A549 (cell line): Measurements from ENCODE around the gene SLC9A2. TPM values are rescaled to one million over a fixed set of nuclear protein-coding genes. Genes with fewer than 3 reads are reported as not detected.

ENCODE experiments used
- ATAC-seq, 2 experiments: fragments of 200-7000 bp in 1 of 2; fragments of >200 bp in 1 of 2; cut with Nextera tagmentation in 1 of 2; cut with Tn5 transposase in 1 of 2; 3 replicates each; pipeline versions ENCODE4 v1.8.0 to v1.9.1; 2018 to 2020; ENCODE audit warnings: mild to moderate bottlenecking in 1 of 2, moderate library complexity in 1 of 2
- CTCF ChIA-PET: fragments of 300-600 bp; sonication (Branson Sonifier 250); formaldehyde crosslinking; extraction: SDS; loops from one replicate; lab custom pipeline; 2021; ENCODE audit warnings: antibody characterized with exemption, inconsistent platforms; lab: Yijun Ruan, JAX
- POLR2A ChIA-PET: fragments of 350-600 bp; formaldehyde crosslinking; extraction: SDS; loops from one replicate; lab custom pipeline; 2021; ENCODE audit warnings: antibody characterized with exemption, inconsistent platforms; lab: Yijun Ruan, JAX
- DNase-seq, 2 experiments: peaks; one replicate each; pipeline versions ENCODE4 v3.0.0 to v3.0.0-alpha.2; 2011 to 2016; ENCODE audit warnings: low read depth in 1 of 2, low spot score in 1 of 2
- FAIRE-seq: peaks from 2 replicates; lab custom pipeline; 2011; peaks lifted over from hg19 to GRCh38; lab: Jason Lieb, UNC
- H3K27ac ChIP-seq, 2 experiments: fragments of >200 bp; sonication (Bioruptor Twin); formaldehyde crosslinking; 3 replicates each; pipeline ENCODE4 v1.5.1; 2016 to 2017
- H3K4me1 ChIP-seq: fragments of >200 bp; sonication (Bioruptor Twin); formaldehyde crosslinking; 3 replicates; pipeline ENCODE4 v1.6.1; 2016
- H3K4me2 ChIP-seq: fragments of >200 bp; sonication (Bioruptor Twin); formaldehyde crosslinking; 3 replicates; pipeline ENCODE4 v1.6.1; 2016
- H3K4me3 ChIP-seq: fragments of >200 bp; sonication (Bioruptor Twin); formaldehyde crosslinking; 3 replicates; pipeline ENCODE4 v1.5.1; 2016
- H3K9me3 ChIP-seq: fragments of >200 bp; sonication (Bioruptor Twin); formaldehyde crosslinking; 3 replicates; pipeline ENCODE4 v1.6.1; 2016
- ATOH8 ChIP-seq: fragments of 250-450 bp; sonication (Bioruptor Pico); IDR thresholded peaks from 2 replicates; pipeline ENCODE4 v1.5.0; 2020; ENCODE audit warnings: low read depth, mild to moderate bottlenecking, moderate library complexity
- BHLHE40 ChIP-seq: IDR thresholded peaks from 2 replicates; pipeline ENCODE4 v1.6.1; 2012; ENCODE audit warnings: low read depth, low read length, inconsistent platforms
- CBX2 ChIP-seq: fragments of 200-600 bp; sonication (generic); IDR thresholded peaks from 2 replicates; pipeline ENCODE4 v1.6.1; 2016; ENCODE audit warnings: low read depth, mild to moderate bottlenecking, borderline replicate concordance
- CBX8 ChIP-seq: fragments of 200-600 bp; sonication (generic); IDR thresholded peaks from 2 replicates; pipeline ENCODE4 v1.6.1; 2016
- CEBPB ChIP-seq, 2 experiments: fragments of >200 bp in 1 of 2; sonication (Bioruptor Twin) in 1 of 2; formaldehyde crosslinking in 1 of 2; IDR thresholded peaks; 2 replicates each; pipeline ENCODE4 v1.6.1; 2012 to 2016
- CHD2 ChIP-seq: fragments of 150-350 bp; IDR thresholded peaks from 2 replicates; pipeline ENCODE4 v1.6.1; 2014; ENCODE audit warnings: low read length; ENCODE audit not compliant: partially characterized antibody
- CTCF ChIP-seq: fragments of >200 bp; sonication (Bioruptor Twin); formaldehyde crosslinking; IDR thresholded peaks from 3 replicates; pipeline ENCODE4 v1.5.1; 2016
- EHF ChIP-seq: fragments of 250-450 bp; sonication (Bioruptor Pico); IDR thresholded peaks from 2 replicates; pipeline ENCODE4 v1.5.0; 2020; ENCODE audit warnings: mild to moderate bottlenecking
- EHMT2 ChIP-seq: fragments of 200-600 bp; sonication (generic); IDR thresholded peaks from 2 replicates; pipeline ENCODE4 v1.6.1; 2016; ENCODE audit warnings: antibody characterized with exemption, low read depth, mild to moderate bottlenecking, moderate library complexity
- EP300 ChIP-seq, 2 experiments: fragments of >200 bp; sonication (Bioruptor Twin); formaldehyde crosslinking; IDR thresholded peaks; 2 replicates in 1 of 2; 3 replicates in 1 of 2; pipeline ENCODE4 v1.6.1; 2016 to 2017
- ESRRA ChIP-seq: fragments of 150-350 bp; IDR thresholded peaks from 2 replicates; pipeline ENCODE4 v1.6.1; 2014; ENCODE audit warnings: mild to moderate bottlenecking, low read length, borderline replicate concordance
- FOSB ChIP-seq: fragments of 250-450 bp; sonication (Bioruptor Pico); IDR thresholded peaks from 2 replicates; pipeline ENCODE4 v1.5.0; 2020; ENCODE audit warnings: mild to moderate bottlenecking, moderate library complexity
- GATA3 ChIP-seq: IDR thresholded peaks from 2 replicates; pipeline ENCODE4 v1.6.1; 2012; ENCODE audit warnings: borderline replicate concordance
- HES2 ChIP-seq: fragments of >200 bp; sonication (Bioruptor Twin); formaldehyde crosslinking; IDR thresholded peaks from 2 replicates; pipeline ENCODE4 v1.6.1; 2016
- HEYL ChIP-seq: fragments of 250-450 bp; sonication (Bioruptor Pico); IDR thresholded peaks from 2 replicates; pipeline ENCODE4 v1.8.0; 2021; ENCODE audit warnings: mild to moderate bottlenecking, moderate library complexity
- HOXA7 ChIP-seq: fragments of 250-450 bp; sonication (Bioruptor Pico); IDR thresholded peaks from 2 replicates; pipeline ENCODE4 v1.5.0; 2020; ENCODE audit warnings: mild to moderate bottlenecking, moderate library complexity
- HOXB13 ChIP-seq: fragments of 250-450 bp; sonication (Bioruptor Pico); IDR thresholded peaks from 2 replicates; pipeline ENCODE4 v1.5.0; 2020; ENCODE audit warnings: low read depth, mild to moderate bottlenecking, moderate library complexity
- JUN ChIP-seq, 2 experiments: fragments of >200 bp; sonication (Bioruptor Twin); formaldehyde crosslinking; IDR thresholded peaks; 2 replicates in 1 of 2; 3 replicates in 1 of 2; pipeline ENCODE4 v1.6.1; 2016 to 2017
- JUNB ChIP-seq: fragments of >200 bp; sonication (Bioruptor Twin); formaldehyde crosslinking; IDR thresholded peaks from 2 replicates; pipeline ENCODE4 v1.6.1; 2016
- MAX ChIP-seq: IDR thresholded peaks from 2 replicates; pipeline ENCODE4 v1.6.1; 2012
- NPAS2 ChIP-seq: fragments of 250-450 bp; sonication (Bioruptor Pico); IDR thresholded peaks from 2 replicates; pipeline ENCODE4 v1.8.0; 2022; ENCODE audit warnings: mild to moderate bottlenecking, moderate library complexity, borderline replicate concordance
- PBX3 ChIP-seq: IDR thresholded peaks from 2 replicates; pipeline ENCODE4 v1.6.1; 2012
- RAD21 ChIP-seq, 2 experiments: fragments of >200 bp in 1 of 2; sonication (Bioruptor Twin) in 1 of 2; formaldehyde crosslinking in 1 of 2; IDR thresholded peaks in 1 of 2; conservative IDR thresholded peaks in 1 of 2; 2 replicates in 1 of 2; 3 replicates in 1 of 2; pipeline ENCODE4 v1.6.1; 2012 to 2018; ENCODE audit warnings: inconsistent platforms in 1 of 2
- RARB ChIP-seq: fragments of 250-450 bp; sonication (Bioruptor Pico); IDR thresholded peaks from 2 replicates; pipeline ENCODE4 v1.8.0; 2021; ENCODE audit warnings: mild to moderate bottlenecking, moderate library complexity
- RCOR1 ChIP-seq: fragments of 150-350 bp; IDR thresholded peaks from 2 replicates; pipeline ENCODE4 v1.6.1; 2014; ENCODE audit warnings: antibody characterized with exemption, low read length, low read depth
- RFX5 ChIP-seq: fragments of 450-650 bp; IDR thresholded peaks from 2 replicates; pipeline ENCODE4 v1.7.1; 2014; ENCODE audit warnings: antibody characterized with exemption, mild to moderate bottlenecking, moderate library complexity
- RNF2 ChIP-seq: fragments of 200-600 bp; sonication (generic); IDR thresholded peaks from 2 replicates; pipeline ENCODE4 v1.6.1; 2016; ENCODE audit warnings: low read depth, mild to moderate bottlenecking, antibody characterized with exemption, moderate library complexity, borderline replicate concordance
- SMC3 ChIP-seq: fragments of >200 bp; sonication (Bioruptor Twin); formaldehyde crosslinking; IDR thresholded peaks from 3 replicates; pipeline ENCODE4 v1.6.1; 2018; ENCODE audit warnings: inconsistent platforms
- TFCP2L1 ChIP-seq: fragments of 250-450 bp; sonication (Bioruptor Pico); IDR thresholded peaks from 2 replicates; pipeline ENCODE4 v1.5.0; 2021; ENCODE audit warnings: mild to moderate bottlenecking
- TP53 ChIP-seq: fragments of 250-450 bp; sonication (Bioruptor Pico); IDR thresholded peaks from 2 replicates; pipeline ENCODE4 v1.5.0; 2021; ENCODE audit warnings: mild to moderate bottlenecking, moderate library complexity
- ZFP36 ChIP-seq: fragments of 450-650 bp; IDR thresholded peaks from 2 replicates; pipeline ENCODE4 v1.6.1; 2014; ENCODE audit warnings: borderline replicate concordance; ENCODE audit not compliant: partially characterized antibody
- ZNF302 ChIP-seq: fragments of 250-450 bp; sonication (Bioruptor Pico); IDR thresholded peaks from 2 replicates; pipeline ENCODE4 v1.9.0; 2021; ENCODE audit warnings: inconsistent platforms, mild to moderate bottlenecking, moderate library complexity
- ZSCAN20 ChIP-seq: fragments of 250-450 bp; sonication (Bioruptor Pico); IDR thresholded peaks from 2 replicates; pipeline ENCODE4 v1.8.0; 2022; ENCODE audit warnings: mild to moderate bottlenecking, moderate library complexity
- WGBS: methylation state at CpG from one replicate; pipeline ENCODE4 v1.1.6; 2017; ENCODE audit errors: missing lambda C conversion rate; 5-methylcytosine and 5-hydroxymethylcytosine counted together
- polyA plus RNA-seq, 4 experiments: library from polyadenylated mRNA; depleted of rRNA in 3 of 4; stranded (reverse); fragments of >200 nt; fragmentation: RNase III in 1 of 4; extraction: RNeasy Plus Mini Kit Qiagen cat#74134 plus additional on column Dnase treatment in 1 of 4; gene quantifications; 2 replicates in 3 of 4; 3 replicates in 1 of 4; pipeline ENCODE4 v1.2.3, GENCODE V29; 2011 to 2017

SLC9A2 gene
- polyA plus RNA-seq, 2 of the 4 experiments (the other 2 are of a cell fraction): 3.0 to 4.1 TPM

GRCh38 chr2:102639429-102639828 lies 20.1 kb downstream of the SLC9A2 start:
- ChIA-PET CTCF (interaction anchor here (1.5 kb wide), 1 partner anchor 23 kb away, joined by 7 read pairs; no protein-coding TSS in a partner anchor), POLR2A (no interaction called here)
- Histone ChIP-seq H3K4me3 (no peak overlapping the region), H3K27ac (no peak overlapping the region), H3K4me1 (no peaks in the 10 kb centered on the region), H3K9me3 (no peaks in the 10 kb centered on the region), H3K4me2 (no peak overlapping the region)
- FAIRE-seq (no peak), ATAC-seq (no peak)
- TF ChIP-seq MAX (no peak), TP53 (CRISPR knock-in tag) (no peak), PBX3 (no peak), CBX2 (no peak), TFCP2L1 (CRISPR knock-in tag) (no peak), RNF2 (no peak), HEYL (CRISPR knock-in tag) (no peak), HOXA7 (no peak), HES2 (no peak), EP300 (IDR thresholded peaks at IDR 0.05) (no peak), ZSCAN20 (CRISPR knock-in tag) (no peak), NPAS2 (CRISPR knock-in tag) (no peak), JUN (IDR thresholded peaks at IDR 0.05) (no peak), RFX5 (no peak), HOXB13 (CRISPR knock-in tag) (no peak), RCOR1 (no peak), ZFP36 (no peak), ZNF302 (CRISPR knock-in tag) (no peak)
- TF ChIP-seq, all 56 proteins: peak for 0
- 26% methylated on average over 2 of the region's 2 CpGs for WGBS
- no peak for DNase-seq

- ChIA-PET CTCF (no interaction called here), POLR2A (no interaction called here)
- Histone ChIP-seq H3K4me2 (no peak overlapping the region), H3K9me3 (no peaks in the 10 kb centered on the region), H3K4me3 (no peak overlapping the region), H3K4me1 (no peaks in the 10 kb centered on the region), H3K27ac (no peak overlapping the region)
- 62% methylated on average over 2 of the region's 2 CpGs for WGBS
- TF ChIP-seq CHD2 (no peak), RARB (CRISPR knock-in tag) (no peak), JUNB (no peak), FOSB (no peak), CEBPB (IDR thresholded peaks at IDR 0.05) (no peak), TFCP2L1 (CRISPR knock-in tag) (no peak), EHMT2 (no peak), JUN (IDR thresholded peaks at IDR 0.05) (no peak), CBX8 (no peak), CTCF (no peak), GATA3 (no peak), ESRRA (no peak), EHF (no peak), RAD21 (conservative IDR thresholded peaks at IDR 0.05 in 1 of 2, IDR thresholded peaks at IDR 0.05 in 1 of 2) (no peak), HOXB13 (CRISPR knock-in tag) (no peak), BHLHE40 (no peak), ATOH8 (CRISPR knock-in tag) (no peak), MAX (no peak), NPAS2 (CRISPR knock-in tag) (no peak), SMC3 (no peak)
- FAIRE-seq (no peak), DNase-seq (no peak), ATAC-seq (no peak)
These were observed 32.8 kb downstream of the SLC9A2 start for GRCh38 chr2:102652126-102652525.
